ENCODE results near the gene MYORG. TPM values are rescaled to one million over a fixed set of nuclear protein-coding genes. Genes with fewer than 3 reads are reported as not detected.
"Not testable (repeated sequence)": the region's sequence is repeated elsewhere in the genome, so short reads cannot be mapped to it uniquely, and the experiment has no call there.

Gene MYORG
- total and polyA plus RNA-seq, 2 experiments from 2014 or later: 23.4 to 32.2 TPM

DNA sequence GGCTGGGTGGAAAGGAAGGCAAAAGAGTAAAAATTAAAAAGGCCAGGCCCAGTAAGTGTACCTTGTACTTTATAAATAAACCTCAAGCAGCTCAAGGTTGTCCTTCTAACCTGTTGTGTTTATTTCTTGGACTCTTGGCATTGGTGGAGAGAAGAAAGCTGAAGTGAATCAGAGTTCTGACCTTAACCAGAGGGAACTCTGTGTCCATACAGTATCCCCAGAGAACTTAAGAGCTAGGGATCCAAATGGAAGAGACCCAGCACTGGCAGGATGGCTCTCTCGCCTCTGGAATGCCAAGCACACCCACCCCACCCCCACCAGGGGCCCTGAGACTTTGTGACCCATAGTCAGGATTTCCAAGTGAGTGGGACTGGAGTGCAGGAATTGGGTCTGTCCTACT, 33.1 kb downstream of the MYORG start:
- peaks cover 15% of the 10 kb centered on the region for H3K4me1 ChIP-seq (ENCODE audit: insufficient read depth)
- TF ChIP-seq CTCF (IDR thresholded peaks at IDR 0.05; ENCODE audit: poor library complexity) (no peak), EZH2 (IDR thresholded peaks at IDR 0.05; ENCODE audit: borderline replicate concordance) (no peak), EZH2phosphoT487 (IDR thresholded peaks at IDR 0.05; ENCODE audit: low read depth, severe bottlenecking, unreplicated experiment) (no peak)
- DNase-seq (ENCODE audit: low spot score): no peak
- no peak overlapping the region for H3K4me3 ChIP-seq
- H3K4me2 ChIP-seq: no peak overlapping the region
- no peaks in the 10 kb centered on the region for H3K36me3 ChIP-seq (replicated peaks; ENCODE audit: insufficient read depth, low read depth)
- H3K27ac ChIP-seq: peak overlapping the region; percentile 55
- WGBS (ENCODE audit: low lambda C conversion rate, missing lambda C conversion rate): 94% methylated on average over 1 of the region's 1 CpG
- H3K9me3 ChIP-seq (ENCODE audit: low read depth): no peaks in the 10 kb centered on the region
- H2AFZ ChIP-seq: no peak overlapping the region
- H3K79me2 ChIP-seq: no peaks in the 10 kb centered on the region
- H4K20me1 ChIP-seq (ENCODE audit: insufficient read depth, poor library complexity, severe bottlenecking): no peaks in the 10 kb centered on the region
- no peaks in the 10 kb centered on the region for H3K9me2 ChIP-seq (replicated peaks; ENCODE audit: insufficient read depth)
- H3K27me3 ChIP-seq: no peaks in the 10 kb centered on the region

DNA sequence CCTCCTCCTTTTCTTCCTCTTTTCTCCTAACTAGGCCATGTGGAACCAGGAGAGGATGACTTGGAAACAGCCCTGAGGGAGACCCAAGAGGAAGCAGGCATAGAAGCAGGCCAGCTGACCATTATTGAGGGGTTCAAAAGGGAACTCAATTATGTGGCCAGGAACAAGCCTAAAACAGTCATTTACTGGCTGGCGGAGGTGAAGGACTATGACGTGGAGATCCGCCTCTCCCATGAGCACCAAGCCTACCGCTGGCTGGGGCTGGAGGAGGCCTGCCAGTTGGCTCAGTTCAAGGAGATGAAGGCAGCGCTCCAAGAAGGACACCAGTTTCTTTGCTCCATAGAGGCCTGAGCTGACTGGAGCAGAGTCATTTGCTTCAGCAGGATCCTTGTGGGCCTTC, 33.6 kb downstream of the MYORG start:
- Histone ChIP-seq H4K20me1 (ENCODE audit: insufficient read depth, poor library complexity, severe bottlenecking) (no peaks in the 10 kb centered on the region), H3K4me2 (no peak overlapping the region), H3K9me3 (ENCODE audit: low read depth) (no peaks in the 10 kb centered on the region), H3K27ac (peak overlapping the region; percentile 55), H3K36me3 (replicated peaks; ENCODE audit: insufficient read depth, low read depth) (no peaks in the 10 kb centered on the region), H3K4me1 (ENCODE audit: insufficient read depth) (peaks cover 15% of the 10 kb centered on the region), H3K27me3 (no peaks in the 10 kb centered on the region), H3K9me2 (replicated peaks; ENCODE audit: insufficient read depth) (no peaks in the 10 kb centered on the region), H2AFZ (no peak overlapping the region), H3K79me2 (no peaks in the 10 kb centered on the region), H3K4me3 (no peak overlapping the region)
- DNase-seq (ENCODE audit: low spot score): no peak
- no peak for TF ChIP-seq EZH2 (IDR thresholded peaks at IDR 0.05; ENCODE audit: borderline replicate concordance)
- no peak for TF ChIP-seq CTCF (IDR thresholded peaks at IDR 0.05; ENCODE audit: poor library complexity)
- no peak for TF ChIP-seq EZH2phosphoT487 (IDR thresholded peaks at IDR 0.05; ENCODE audit: low read depth, severe bottlenecking, unreplicated experiment)
- WGBS (ENCODE audit: low lambda C conversion rate, missing lambda C conversion rate): 98% methylated on average over 5 of the region's 5 CpGs

DNA sequence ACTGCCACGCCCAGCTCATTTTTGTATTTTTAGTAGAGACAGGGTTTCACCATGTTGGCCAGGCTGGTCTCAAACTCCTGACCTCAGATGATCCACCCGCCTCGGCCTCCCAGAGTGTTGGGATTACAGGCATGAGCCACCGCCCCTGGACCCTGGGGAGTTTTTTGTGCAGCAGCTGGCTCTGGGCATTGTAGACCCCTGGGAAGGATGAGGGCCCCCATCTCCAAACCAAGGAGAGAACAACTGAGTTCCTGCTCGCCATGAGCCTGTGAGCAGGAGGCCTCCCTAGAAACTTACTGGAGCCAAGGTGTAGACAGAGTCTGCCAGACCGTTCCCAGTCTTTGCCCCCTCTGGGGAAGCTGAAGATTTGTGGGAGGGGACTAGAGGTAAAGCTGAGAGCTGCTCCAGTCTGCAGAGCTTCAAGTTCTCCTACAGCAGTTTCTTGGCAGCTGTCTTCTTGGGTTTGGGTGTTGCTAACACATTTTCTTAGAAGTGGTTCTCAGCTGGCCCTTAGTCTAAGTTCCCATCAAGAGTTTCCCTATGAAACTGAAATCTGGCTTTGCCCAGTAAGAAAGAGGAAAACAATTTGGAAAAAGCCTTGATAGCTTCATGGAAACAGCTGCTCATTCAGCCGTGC, 34.9 kb downstream of the MYORG start:
- Histone ChIP-seq H3K79me2 (no peaks in the 10 kb centered on the region), H3K36me3 (replicated peaks; ENCODE audit: insufficient read depth, low read depth) (no peaks in the 10 kb centered on the region), H3K4me1 (ENCODE audit: insufficient read depth) (peaks cover 15% of the 10 kb centered on the region), H3K4me2 (no peak overlapping the region), H3K9me3 (ENCODE audit: low read depth) (no peaks in the 10 kb centered on the region), H4K20me1 (ENCODE audit: insufficient read depth, poor library complexity, severe bottlenecking) (no peaks in the 10 kb centered on the region), H3K27ac (no peak overlapping the region), H3K4me3 (no peak overlapping the region), H2AFZ (no peak overlapping the region), H3K9me2 (replicated peaks; ENCODE audit: insufficient read depth) (no peaks in the 10 kb centered on the region), H3K27me3 (no peaks in the 10 kb centered on the region)
- 93% methylated on average over 7 of the region's 7 CpGs for WGBS (ENCODE audit: low lambda C conversion rate, missing lambda C conversion rate)
- DNase-seq (ENCODE audit: low spot score): no peak
- TF ChIP-seq EZH2phosphoT487 (IDR thresholded peaks at IDR 0.05; ENCODE audit: low read depth, severe bottlenecking, unreplicated experiment) (no peak), EZH2 (IDR thresholded peaks at IDR 0.05; ENCODE audit: borderline replicate concordance) (no peak)

- no peaks in the 10 kb centered on the region for H3K4me1 ChIP-seq (ENCODE audit: insufficient read depth)
- H2AFZ ChIP-seq: no peak overlapping the region
- no peak overlapping the region for H3K27ac ChIP-seq
- no peaks in the 10 kb centered on the region for H4K20me1 ChIP-seq (ENCODE audit: insufficient read depth, poor library complexity, severe bottlenecking)
- H3K4me2 ChIP-seq: no peak overlapping the region
- no peaks in the 10 kb centered on the region for H3K9me3 ChIP-seq (ENCODE audit: low read depth)
- TF ChIP-seq EZH2 (IDR thresholded peaks at IDR 0.05; ENCODE audit: borderline replicate concordance) (no peak), EZH2phosphoT487 (IDR thresholded peaks at IDR 0.05; ENCODE audit: low read depth, severe bottlenecking, unreplicated experiment) (no peak), CTCF (IDR thresholded peaks at IDR 0.05; ENCODE audit: poor library complexity) (no peak)
- DNase-seq (ENCODE audit: low spot score): no peak
- WGBS (ENCODE audit: low lambda C conversion rate, missing lambda C conversion rate): 94% methylated on average over 2 of the region's 2 CpGs
- no peaks in the 10 kb centered on the region for H3K27me3 ChIP-seq
- no peaks in the 10 kb centered on the region for H3K9me2 ChIP-seq (replicated peaks; ENCODE audit: insufficient read depth)
- H3K79me2 ChIP-seq: peaks cover 13% of the 10 kb centered on the region
- no peak overlapping the region for H3K4me3 ChIP-seq
- no peaks in the 10 kb centered on the region for H3K36me3 ChIP-seq (replicated peaks; ENCODE audit: insufficient read depth, low read depth)
Observed at GRCh38 chr9:34338665-34339385, 37.9 kb downstream of the MYORG start.

- H3K4me1 ChIP-seq (ENCODE audit: insufficient read depth); H3K4me3 ChIP-seq; H3K9me3 ChIP-seq (ENCODE audit: low read depth); H2AFZ ChIP-seq; H3K36me3 ChIP-seq (replicated peaks; ENCODE audit: insufficient read depth, low read depth); DNase-seq (ENCODE audit: low spot score); H3K4me2 ChIP-seq; H3K27me3 ChIP-seq; H3K9me2 ChIP-seq (replicated peaks; ENCODE audit: insufficient read depth); H3K27ac ChIP-seq; H4K20me1 ChIP-seq (ENCODE audit: insufficient read depth, poor library complexity, severe bottlenecking): not testable (repeated sequence)
- peaks cover 18% of the 10 kb centered on the region for H3K79me2 ChIP-seq
Observed at GRCh38 chr9:34338079-34338478, 38.6 kb downstream of the MYORG start.
